ENCODE data around the gene ZNF33A. TPM values are rescaled to one million over a fixed set of nuclear protein-coding genes. Genes with fewer than 3 reads are reported as not detected.

ZNF33A gene
- total and polyA plus RNA-seq, 10 of the 15 experiments (the other 5 are each of a cell fraction or from before 2014, with no cell fraction given) = 9.8 to 29.9 (median 18.3) TPM

DNA sequence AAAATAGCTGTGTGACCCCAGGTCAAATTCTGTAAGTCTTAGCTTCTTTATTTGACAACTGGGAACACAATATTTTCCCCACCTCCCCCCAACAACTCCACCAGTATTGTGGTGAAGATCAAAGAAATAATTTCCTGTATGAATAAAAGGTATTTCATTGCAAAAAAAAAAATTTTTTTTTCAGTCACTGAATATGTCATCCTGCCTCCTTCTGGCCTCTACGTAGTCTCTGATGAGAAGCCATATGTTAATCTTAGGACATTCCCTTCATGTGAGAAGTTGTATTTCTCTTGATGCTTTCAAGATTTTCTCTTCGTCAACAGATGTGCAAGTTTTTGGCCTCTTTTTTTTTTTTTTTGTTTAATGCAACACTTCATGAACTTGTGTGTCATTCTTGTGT is 33.0 kb downstream of the ZNF33A start:
- no peak overlapping the region for H3K9ac ChIP-seq (ENCODE audit: control insufficient read depth, insufficient read depth, low read length)
- peaks cover 2% of the 10 kb centered on the region for H3K79me2 ChIP-seq (ENCODE audit: control insufficient read depth, insufficient read depth, low read length)
- ChIA-PET POLR2A (interaction anchor here (0.7 to 1.1 kb wide), 2 partner anchors 53 to 183 kb away, joined by 3 read pairs; no protein-coding TSS in a partner anchor), RAD21 (ENCODE audit: unreplicated experiment) (no interaction called here), CTCF (no interaction called here), SMC1A (ENCODE audit: uncharacterized antibody, unreplicated experiment) (interaction anchor here (1.2 to 1.6 kb wide), 2 partner anchors 14 to 136 kb away, joined by 3 read pairs; no protein-coding TSS in a partner anchor)
- no peak overlapping the region for H3K27ac ChIP-seq (ENCODE audit: control insufficient read depth, insufficient read depth)
- DNase-seq (ENCODE audit: low read depth, low spot score) (no peak), ATAC-seq (no peak), FAIRE-seq (no peak)
- no TSS peak for BruUV-seq (replicated peaks)
- no peak overlapping the region for H2AFZ ChIP-seq (ENCODE audit: control insufficient read depth, low read depth, low read length)
- intact Hi-C loops (cut with micrococcal nuclease; ENCODE audit: unreplicated experiment) (loop anchor here (2.0 kb wide), 1 partner anchor 15 kb away; no protein-coding TSS in a partner anchor), in situ Hi-C loops (cut with MboI) (no loop called here)
- no peaks in the 10 kb centered on the region for H4K20me1 ChIP-seq (ENCODE audit: control insufficient read depth, insufficient read depth)
- no peak for TF ChIP-seq HCFC1 (IDR thresholded peaks at IDR 0.05; ENCODE audit: low read length)
- TF ChIP-seq JUNB (IDR thresholded peaks at IDR 0.05) = no peak
- TF ChIP-seq ATF7 (IDR thresholded peaks at IDR 0.05; ENCODE audit: low read depth) = no peak
- TF ChIP-seq, protein P1, sequence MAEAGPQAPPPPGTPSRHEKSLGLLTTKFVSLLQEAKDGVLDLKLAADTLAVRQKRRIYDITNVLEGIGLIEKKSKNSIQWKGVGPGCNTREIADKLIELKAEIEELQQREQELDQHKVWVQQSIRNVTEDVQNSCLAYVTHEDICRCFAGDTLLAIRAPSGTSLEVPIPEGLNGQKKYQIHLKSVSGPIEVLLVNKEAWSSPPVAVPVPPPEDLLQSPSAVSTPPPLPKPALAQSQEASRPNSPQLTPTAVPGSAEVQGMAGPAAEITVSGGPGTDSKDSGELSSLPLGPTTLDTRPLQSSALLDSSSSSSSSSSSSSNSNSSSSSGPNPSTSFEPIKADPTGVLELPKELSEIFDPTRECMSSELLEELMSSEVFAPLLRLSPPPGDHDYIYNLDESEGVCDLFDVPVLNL (IDR thresholded peaks at IDR 0.05; ENCODE audit: low read depth, low read length) = no peak
- 31% methylated on average over 2 of the region's 2 CpGs for WGBS (ENCODE audit: insufficient coverage, insufficient replicate concordance, low lambda C conversion rate, missing lambda C conversion rate)
- H3K9me3 ChIP-seq (replicated peaks; ENCODE audit: control insufficient read depth, insufficient read depth, low read length) = peaks cover 1% of the 10 kb centered on the region; the same call in 2 of the 3 replicates
- H3K4me2 ChIP-seq (ENCODE audit: control insufficient read depth, insufficient read depth) = no peak overlapping the region
- H3K4me1 ChIP-seq (ENCODE audit: control insufficient read depth, insufficient read depth, low read length) = peaks cover 8% of the 10 kb centered on the region
- no peak overlapping the region for H3K4me3 ChIP-seq
- H3K36me3 ChIP-seq (ENCODE audit: control insufficient read depth in 2 of 2, insufficient read depth in 2 of 2, low read length in 1 of 2) = no peaks in the 10 kb centered on the region; a peak in 2 of 4 replicates
- no peaks in the 10 kb centered on the region for H3K27me3 ChIP-seq (replicated peaks in 1 of 2; ENCODE audit: control insufficient read depth in 2 of 2, insufficient read depth in 2 of 2, low read length in 1 of 2)

- H4K20me1 ChIP-seq (ENCODE audit: control insufficient read depth, insufficient read depth) = no peaks in the 10 kb centered on the region
- SMC1A ChIA-PET (ENCODE audit: uncharacterized antibody, unreplicated experiment) = no interaction called here
- 70% methylated on average over 2 of the region's 2 CpGs for WGBS (ENCODE audit: insufficient coverage, insufficient replicate concordance, low lambda C conversion rate, missing lambda C conversion rate)
- CTCF ChIA-PET = no interaction called here
- peaks cover 1% of the 10 kb centered on the region; the same call in 2 of the 3 replicates for H3K9me3 ChIP-seq (replicated peaks; ENCODE audit: control insufficient read depth, insufficient read depth, low read length)
- no peak for FAIRE-seq
- no peak for ATAC-seq
- no peak overlapping the region for H3K4me3 ChIP-seq
- intact Hi-C loops (cut with micrococcal nuclease; ENCODE audit: unreplicated experiment) = no loop called here
- POLR2A ChIA-PET = no interaction called here
- H3K4me1 ChIP-seq (ENCODE audit: control insufficient read depth, insufficient read depth, low read length) = no peaks in the 10 kb centered on the region
- RAD21 ChIA-PET (ENCODE audit: unreplicated experiment) = no interaction called here
- no peak overlapping the region for H3K9ac ChIP-seq (ENCODE audit: control insufficient read depth, insufficient read depth, low read length)
- H3K27ac ChIP-seq (ENCODE audit: control insufficient read depth, insufficient read depth) = no peak overlapping the region
- BruUV-seq (replicated peaks) = no TSS peak
- no peaks in the 10 kb centered on the region for H3K27me3 ChIP-seq (replicated peaks in 1 of 2; ENCODE audit: control insufficient read depth in 2 of 2, insufficient read depth in 2 of 2, low read length in 1 of 2)
- H2AFZ ChIP-seq (ENCODE audit: control insufficient read depth, low read depth, low read length) = no peak overlapping the region
- H3K4me2 ChIP-seq (ENCODE audit: control insufficient read depth, insufficient read depth) = no peak overlapping the region
- DNase-seq (ENCODE audit: low read depth, low spot score) = no peak
- H3K79me2 ChIP-seq (ENCODE audit: control insufficient read depth, insufficient read depth, low read length) = peaks cover 2% of the 10 kb centered on the region
- H3K36me3 ChIP-seq (ENCODE audit: control insufficient read depth in 2 of 2, insufficient read depth in 2 of 2, low read length in 1 of 2) = no peaks in the 10 kb centered on the region; a peak in 2 of 4 replicates
- in situ Hi-C loops (cut with MboI) = no loop called here
- TF ChIP-seq, protein P2, sequence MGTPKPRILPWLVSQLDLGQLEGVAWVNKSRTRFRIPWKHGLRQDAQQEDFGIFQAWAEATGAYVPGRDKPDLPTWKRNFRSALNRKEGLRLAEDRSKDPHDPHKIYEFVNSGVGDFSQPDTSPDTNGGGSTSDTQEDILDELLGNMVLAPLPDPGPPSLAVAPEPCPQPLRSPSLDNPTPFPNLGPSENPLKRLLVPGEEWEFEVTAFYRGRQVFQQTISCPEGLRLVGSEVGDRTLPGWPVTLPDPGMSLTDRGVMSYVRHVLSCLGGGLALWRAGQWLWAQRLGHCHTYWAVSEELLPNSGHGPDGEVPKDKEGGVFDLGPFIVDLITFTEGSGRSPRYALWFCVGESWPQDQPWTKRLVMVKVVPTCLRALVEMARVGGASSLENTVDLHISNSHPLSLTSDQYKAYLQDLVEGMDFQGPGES (IDR thresholded peaks at IDR 0.05) = no peak
- TF ChIP-seq BCLAF1 (IDR thresholded peaks at IDR 0.05) (no peak), NRF1 (conservative IDR thresholded peaks at IDR 0.05; ENCODE audit: low read depth, low read length) (no peak), USF2 (IDR thresholded peaks at IDR 0.05; ENCODE audit: borderline replicate concordance, low read depth, low read length) (no peak), SIN3A (IDR thresholded peaks at IDR 0.05; ENCODE audit: low read depth, low read length) (no peak), ZNF24 (IDR thresholded peaks at IDR 0.05) (no peak), EP300 (IDR thresholded peaks at IDR 0.05; ENCODE audit: borderline replicate concordance in 1 of 2, control insufficient read depth in 1 of 2, low read depth in 2 of 2, low read length in 2 of 2) (no peak), PML (IDR thresholded peaks at IDR 0.05; ENCODE audit: low read length) (no peak)
These were observed 34.7 kb downstream of the ZNF33A start for GRCh38 chr10:38045129-38045528.
